WTC11 (cell line): ENCODE results near the gene ZNF385A. TPM values are rescaled to one million over a fixed set of nuclear protein-coding genes. Genes with fewer than 3 reads are reported as not detected.

Experiments used
- ATAC-seq: fragments of 200-7000 bp; cut with Tn5 transposase; 2 replicates; pipeline ENCODE4 v1.10.0; 2021; ENCODE audit warnings: mild to moderate bottlenecking, moderate library complexity
- CTCF ChIA-PET: fragments of 300-600 bp; sonication (Branson Sonifier 250); formaldehyde crosslinking; loops from one replicate; lab custom pipeline; 2021; ENCODE audit warnings: antibody characterized with exemption; lab: Charles Lee
- POLR2A ChIA-PET: fragments of 350-600 bp; sonication (Branson Sonifier 250); formaldehyde crosslinking; loops from one replicate; lab custom pipeline; 2021; ENCODE audit warnings: antibody characterized with exemption; lab: Charles Lee
- DNase-seq: peaks from one replicate; pipeline ENCODE4 v3.0.0; 2021; ENCODE audit warnings: low spot score
- H3K27ac Mint-ChIP-seq: 2 replicates; pipeline ENCODE4 v1.8.0; 2021; ENCODE audit warnings: mixed read lengths
- H3K27me3 Mint-ChIP-seq: 2 replicates; pipeline ENCODE4 v1.8.0; 2021; ENCODE audit warnings: low read depth, mild to moderate bottlenecking, moderate library complexity, mixed read lengths
- H3K36me3 Mint-ChIP-seq: 2 replicates; pipeline ENCODE4 v1.8.0; 2021; ENCODE audit warnings: mixed read lengths
- H3K4me1 Mint-ChIP-seq: 2 replicates; pipeline ENCODE4 v1.8.0; 2022; ENCODE audit warnings: mixed read lengths
- H3K4me3 Mint-ChIP-seq: 2 replicates; pipeline ENCODE4 v1.8.0; 2021; ENCODE audit warnings: mild to moderate bottlenecking, moderate library complexity, mixed read lengths
- H3K9me3 Mint-ChIP-seq: 2 replicates; pipeline ENCODE4 v1.8.0; 2021; ENCODE audit warnings: mixed read lengths
- CBFB ChIP-seq: sonication (generic); formaldehyde crosslinking; IDR thresholded peaks from 2 replicates; pipeline ENCODE4 v1.8.1; 2022; ENCODE audit warnings: mild to moderate bottlenecking, low read depth, missing genetic modification reagents
- CTCF ChIP-seq: fragments of 200-600 bp; IDR thresholded peaks from 2 replicates; pipeline ENCODE4 v1.8.0; 2022; ENCODE audit warnings: antibody characterized with exemption
- E2F1 ChIP-seq: sonication (generic); formaldehyde crosslinking; IDR thresholded peaks from 2 replicates; pipeline ENCODE4 v1.8.0; 2022; ENCODE audit warnings: mild to moderate bottlenecking, missing genetic modification reagents
- E2F5 ChIP-seq: sonication (generic); formaldehyde crosslinking; IDR thresholded peaks from 2 replicates; pipeline ENCODE4 v1.8.1; 2022; ENCODE audit warnings: mild to moderate bottlenecking, moderate library complexity, missing genetic modification reagents
- ERG ChIP-seq: fragments of 250-450 bp; sonication (Bioruptor Pico); IDR thresholded peaks from 2 replicates; pipeline ENCODE4 v1.8.0; 2021; ENCODE audit warnings: mild to moderate bottlenecking
- FOXJ3 ChIP-seq: sonication (generic); formaldehyde crosslinking; IDR thresholded peaks from 2 replicates; pipeline ENCODE4 v1.9.0; 2021; ENCODE audit warnings: missing genetic modification reagents, mild to moderate bottlenecking, borderline replicate concordance
- FOXP4 ChIP-seq: sonication (generic); formaldehyde crosslinking; IDR thresholded peaks from 2 replicates; pipeline ENCODE4 v1.8.0; 2022; ENCODE audit warnings: mild to moderate bottlenecking, missing genetic modification reagents
- HMGA2 ChIP-seq: fragments of 250-450 bp; sonication (Bioruptor Pico); IDR thresholded peaks from 2 replicates; pipeline ENCODE4 v1.4.0; 2021; ENCODE audit warnings: mild to moderate bottlenecking, moderate library complexity
- IRF2 ChIP-seq: sonication (generic); formaldehyde crosslinking; IDR thresholded peaks from 2 replicates; pipeline ENCODE4 v1.8.0; 2022; ENCODE audit warnings: low read depth, missing genetic modification reagents, borderline replicate concordance
- MLX ChIP-seq: sonication (generic); formaldehyde crosslinking; IDR thresholded peaks from 2 replicates; pipeline ENCODE4 v1.8.1; 2023; ENCODE audit warnings: mild to moderate bottlenecking, missing genetic modification reagents, moderate library complexity
- MYBL2 ChIP-seq: sonication (generic); formaldehyde crosslinking; IDR thresholded peaks from 2 replicates; pipeline ENCODE4 v1.8.1; 2023; ENCODE audit warnings: mild to moderate bottlenecking, moderate library complexity, missing genetic modification reagents
- ZNF121 ChIP-seq: sonication (generic); formaldehyde crosslinking; IDR thresholded peaks from 2 replicates; pipeline ENCODE4 v1.8.0; 2023; ENCODE audit warnings: missing genetic modification reagents
- ZNF512 ChIP-seq: sonication (generic); formaldehyde crosslinking; IDR thresholded peaks from 2 replicates; pipeline ENCODE4 v1.8.1; 2022; ENCODE audit warnings: missing genetic modification reagents, borderline replicate concordance
- ZNF532 ChIP-seq: fragments of 250-450 bp; sonication (Bioruptor Pico); IDR thresholded peaks from 2 replicates; pipeline ENCODE4 v1.9.0; 2021; ENCODE audit warnings: mild to moderate bottlenecking, borderline replicate concordance
- total RNA-seq: library from RNA; stranded (reverse); gene quantifications from 3 replicates; pipeline ENCODE4 v1.2.3, GENCODE V29; 2021

The ZNF385A gene
- total RNA-seq, 1 experiment from 2014 or later: 23.5 TPM

GRCh38 chr12:54405106-54405505 is 20.6 kb upstream of the ZNF385A start:
- H3K4me3 Mint-ChIP-seq: no peak overlapping the region
- H3K9me3 Mint-ChIP-seq: no peaks in the 10 kb centered on the region
- H3K36me3 Mint-ChIP-seq: peaks cover 25% of the 10 kb centered on the region
- peaks cover 6% of the 10 kb centered on the region; the same call in 1 of the 2 replicates for H3K4me1 Mint-ChIP-seq
- no peak for ATAC-seq
- no peak overlapping the region for H3K27ac Mint-ChIP-seq
- H3K27me3 Mint-ChIP-seq: no peaks in the 10 kb centered on the region
- ChIA-PET CTCF (interaction anchor here (0.9 to 11.3 kb wide), 6 partner anchors 11 to 175 kb away, joined by 3 to 361 read pairs (median 3); no protein-coding TSS in a partner anchor), POLR2A (no interaction called here)
- TF ChIP-seq E2F5 (CRISPR knock-in tag) (no peak), E2F1 (CRISPR knock-in tag) (no peak), MYBL2 (no peak), ZNF532 (CRISPR knock-in tag) (no peak)
- no peak for DNase-seq

- H3K4me1 Mint-ChIP-seq: peaks cover 6% of the 10 kb centered on the region; the same call in 1 of the 2 replicates
- no peak overlapping the region for H3K27ac Mint-ChIP-seq
- H3K4me3 Mint-ChIP-seq: no peak overlapping the region
- TF ChIP-seq HMGA2 (CRISPR knock-in tag): no peak
- TF ChIP-seq CBFB (CRISPR knock-in tag): no peak
- no peak for TF ChIP-seq IRF2 (CRISPR knock-in tag)
- TF ChIP-seq CTCF: peak; percentile 100
- ATAC-seq (peak; percentile 79), DNase-seq (peak; percentile 92)
- peaks cover 25% of the 10 kb centered on the region for H3K36me3 Mint-ChIP-seq
- ChIA-PET POLR2A (no interaction called here), CTCF (interaction anchor here (0.5 to 11.3 kb wide), 19 partner anchors 9 to 176 kb away, joined by 3 to 361 read pairs (median 3); partner anchors contain the start of genes ITGA5 and PDE1B)
- H3K27me3 Mint-ChIP-seq: no peaks in the 10 kb centered on the region
- H3K9me3 Mint-ChIP-seq: no peaks in the 10 kb centered on the region
These were observed 19.8 kb upstream of the ZNF385A start for GRCh38 chr12:54404061-54405004.

GRCh38 chr12:54401119-54401518 is 16.6 kb upstream of the ZNF385A start:
- Mint-ChIP-seq H3K9me3 (no peaks in the 10 kb centered on the region), H3K4me3 (no peak overlapping the region), H3K36me3 (peaks cover 40% of the 10 kb centered on the region), H3K4me1 (peaks cover 6% of the 10 kb centered on the region; the same call in 1 of the 2 replicates), H3K27me3 (no peaks in the 10 kb centered on the region), H3K27ac (no peak overlapping the region)
- ChIA-PET CTCF (interaction anchor here (1.2 to 11.3 kb wide), 4 partner anchors 14 to 41 kb away, joined by 5 to 361 read pairs (median 148); partner anchors contain the start of gene ZNF385A), POLR2A (no interaction called here)
- DNase-seq (no peak), ATAC-seq (no peak)
- TF ChIP-seq CBFB (CRISPR knock-in tag) (no peak), FOXJ3 (CRISPR knock-in tag) (no peak), FOXP4 (CRISPR knock-in tag) (no peak), ERG (no peak), MLX (CRISPR knock-in tag) (no peak), ZNF512 (CRISPR knock-in tag) (no peak), ZNF121 (CRISPR knock-in tag) (no peak), MYBL2 (no peak), HMGA2 (CRISPR knock-in tag) (no peak)
